MG63 (cell line): ENCODE results near the gene DENND6A. TPM values are rescaled to one million over a fixed set of nuclear protein-coding genes. Genes with fewer than 3 reads are reported as not detected.

Experiments
- DNase-seq: peaks from one replicate; pipeline ENCODE4 v3.0.0-alpha.2; 2020
- H3K27me3 ChIP-seq: fragments of 250-450 bp; sonication (Bioruptor Pico); 2 replicates; pipeline ENCODE4 v1.5.1; 2020; ENCODE audit warnings: mild to moderate bottlenecking, moderate library complexity
- H3K36me3 ChIP-seq: fragments of 250-450 bp; sonication (Bioruptor Pico); 2 replicates; pipeline ENCODE4 v1.5.1; 2020; ENCODE audit warnings: mild to moderate bottlenecking, moderate library complexity
- H3K4me3 ChIP-seq: fragments of 250-450 bp; sonication (Bioruptor Pico); 2 replicates; pipeline ENCODE4 v1.5.1; 2020; ENCODE audit warnings: mild to moderate bottlenecking, moderate library complexity
- H3K9me3 ChIP-seq: fragments of 250-450 bp; sonication (Bioruptor Pico); 2 replicates; pipeline ENCODE4 v1.5.1; 2020; ENCODE audit warnings: mild to moderate bottlenecking, moderate library complexity
- total RNA-seq: library from RNA; depleted of rRNA; stranded (reverse); fragments of >200 nt; shearing (Covaris generic); gene quantifications from 2 replicates; pipeline ENCODE4 v1.2.3, GENCODE V29; 2014; ENCODE audit warnings: low replicate concordance; rRNA removed

DENND6A gene
- 3.6 and 17.8 TPM in 2 replicates for total RNA-seq

- Histone ChIP-seq H3K4me3 (peak within 1 kb of the TSS; percentile 72), H3K36me3 (no peaks in the 10 kb centered on the region), H3K27me3 (no peaks in the 10 kb centered on the region), H3K9me3 (no peaks in the 10 kb centered on the region)
- peak; percentile 90 for DNase-seq
These were observed at the start of gene DENND6A for GRCh38 chr3:57692396-57693147. Gene DENND6A (minus strand): TSS chr3:57693077. CDS start chr3:57693018, 59 bp downstream.

GRCh38 chr3:57740027-57740426 lies 47.1 kb upstream of the DENND6A start:
- no peak overlapping the region for H3K4me3 ChIP-seq
- H3K9me3 ChIP-seq, result no peaks in the 10 kb centered on the region
- DNase-seq, result no peak
- no peaks in the 10 kb centered on the region for H3K27me3 ChIP-seq
- H3K36me3 ChIP-seq, result no peaks in the 10 kb centered on the region

- Histone ChIP-seq H3K36me3 (no peaks in the 10 kb centered on the region), H3K9me3 (no peaks in the 10 kb centered on the region), H3K4me3 (no peak overlapping the region), H3K27me3 (no peaks in the 10 kb centered on the region)
- DNase-seq, result no peak
These were observed 45.5 kb upstream of the DENND6A start for GRCh38 chr3:57738391-57738790.

GRCh38 chr3:57737840-57738239 lies 45.0 kb upstream of the DENND6A start:
- Histone ChIP-seq H3K36me3 (no peaks in the 10 kb centered on the region), H3K9me3 (no peaks in the 10 kb centered on the region), H3K4me3 (no peak overlapping the region), H3K27me3 (no peaks in the 10 kb centered on the region)
- no peak for DNase-seq

- Histone ChIP-seq H3K4me3 (no peak overlapping the region), H3K36me3 (no peaks in the 10 kb centered on the region), H3K9me3 (no peaks in the 10 kb centered on the region), H3K27me3 (no peaks in the 10 kb centered on the region)
- no peak for DNase-seq
These were observed 42.5 kb upstream of the DENND6A start for GRCh38 chr3:57735405-57735804.

GRCh38 chr3:57733790-57734189 lies 40.9 kb upstream of the DENND6A start:
- H3K9me3 ChIP-seq, result no peaks in the 10 kb centered on the region
- no peak for DNase-seq
- H3K36me3 ChIP-seq, result no peaks in the 10 kb centered on the region
- no peaks in the 10 kb centered on the region for H3K27me3 ChIP-seq
- H3K4me3 ChIP-seq, result no peak overlapping the region

GRCh38 chr3:57731311-57731710 lies 38.4 kb upstream of the DENND6A start:
- Histone ChIP-seq H3K36me3 (no peaks in the 10 kb centered on the region), H3K4me3 (no peak overlapping the region), H3K9me3 (no peaks in the 10 kb centered on the region), H3K27me3 (no peaks in the 10 kb centered on the region)
- DNase-seq, result no peak

GRCh38 chr3:57730682-57731081 lies 37.8 kb upstream of the DENND6A start:
- DNase-seq, result no peak
- Histone ChIP-seq H3K9me3 (no peaks in the 10 kb centered on the region), H3K36me3 (no peaks in the 10 kb centered on the region), H3K27me3 (no peaks in the 10 kb centered on the region), H3K4me3 (no peak overlapping the region)

- H3K9me3 ChIP-seq, result no peaks in the 10 kb centered on the region
- DNase-seq, result no peak
- H3K27me3 ChIP-seq, result no peaks in the 10 kb centered on the region
- no peaks in the 10 kb centered on the region for H3K36me3 ChIP-seq
- no peak overlapping the region for H3K4me3 ChIP-seq
These were observed 36.6 kb upstream of the DENND6A start for GRCh38 chr3:57729334-57730045.

GRCh38 chr3:57727106-57727505 lies 34.2 kb upstream of the DENND6A start:
- no peaks in the 10 kb centered on the region for H3K9me3 ChIP-seq
- H3K27me3 ChIP-seq, result no peaks in the 10 kb centered on the region
- no peaks in the 10 kb centered on the region for H3K36me3 ChIP-seq
- no peak overlapping the region for H3K4me3 ChIP-seq
- no peak for DNase-seq

GRCh38 chr3:57726397-57726796 lies 33.5 kb upstream of the DENND6A start:
- H3K27me3 ChIP-seq, result no peaks in the 10 kb centered on the region
- H3K9me3 ChIP-seq, result no peaks in the 10 kb centered on the region
- no peak for DNase-seq

GRCh38 chr3:57718118-57718517 lies 25.2 kb upstream of the DENND6A start:
- no peaks in the 10 kb centered on the region for H3K27me3 ChIP-seq
- no peak overlapping the region for H3K4me3 ChIP-seq
- DNase-seq, result no peak
- H3K36me3 ChIP-seq, result no peaks in the 10 kb centered on the region
- no peaks in the 10 kb centered on the region for H3K9me3 ChIP-seq

More at GRCh38 chr3:57726397-57726796, 33.5 kb upstream of the DENND6A start:
- no peak overlapping the region for H3K4me3 ChIP-seq
- H3K36me3 ChIP-seq, result no peaks in the 10 kb centered on the region

GRCh38 chr3:57717205-57717868 lies 24.5 kb upstream of the DENND6A start:
- Histone ChIP-seq H3K4me3 (no peak overlapping the region), H3K36me3 (no peaks in the 10 kb centered on the region), H3K27me3 (no peaks in the 10 kb centered on the region), H3K9me3 (no peaks in the 10 kb centered on the region)
- DNase-seq, result no peak

- H3K9me3 ChIP-seq, result no peaks in the 10 kb centered on the region; the same call in 1 of the 2 replicates
- H3K36me3 ChIP-seq, result no peaks in the 10 kb centered on the region
- H3K27me3 ChIP-seq, result no peaks in the 10 kb centered on the region
- H3K4me3 ChIP-seq, result no peak overlapping the region
- no peak for DNase-seq
These were observed 22.8 kb upstream of the DENND6A start for GRCh38 chr3:57715686-57716085.

GRCh38 chr3:57709559-57709958 lies 16.7 kb upstream of the DENND6A start:
- H3K36me3 ChIP-seq, result no peaks in the 10 kb centered on the region
- H3K9me3 ChIP-seq, result no peaks in the 10 kb centered on the region; the same call in 1 of the 2 replicates
- no peaks in the 10 kb centered on the region for H3K27me3 ChIP-seq
- DNase-seq, result peak; percentile 55
- H3K4me3 ChIP-seq, result no peak overlapping the region

GRCh38 chr3:57709031-57709430 lies 16.2 kb upstream of the DENND6A start:
- H3K27me3 ChIP-seq, result no peaks in the 10 kb centered on the region
- H3K4me3 ChIP-seq, result no peak overlapping the region
- no peak for DNase-seq
- no peaks in the 10 kb centered on the region; the same call in 1 of the 2 replicates for H3K9me3 ChIP-seq
- H3K36me3 ChIP-seq, result no peaks in the 10 kb centered on the region

- Histone ChIP-seq H3K27me3 (no peaks in the 10 kb centered on the region), H3K36me3 (no peaks in the 10 kb centered on the region), H3K4me3 (no peak overlapping the region), H3K9me3 (no peaks in the 10 kb centered on the region; the same call in 1 of the 2 replicates)
- peak; percentile 19 for DNase-seq
These were observed 13.6 kb upstream of the DENND6A start for GRCh38 chr3:57706462-57706861.
